DOHH2 (cell line): ENCODE data around the gene ATXN7.

Experiments
- H3F3A ChIP-seq: fragments of 200-600 bp; sonication (generic), shearing (Covaris generic); 2 replicates; pipeline ENCODE4 v1.6.0; 2016; ENCODE audit warnings: antibody characterized with exemption, mild to moderate bottlenecking; ENCODE audit not compliant: control insufficient read depth, insufficient read depth
- H3K27ac ChIP-seq: fragments of 200-600 bp; sonication (generic); 2 replicates; pipeline ENCODE4 v1.5.1; 2014; ENCODE audit warnings: low read depth, mild to moderate bottlenecking, low read length, moderate library complexity
- H3K27me3 ChIP-seq: fragments of 200-600 bp; sonication (generic); 2 replicates; pipeline ENCODE4 v1.6.1; 2014; ENCODE audit warnings: mild to moderate bottlenecking, low read length, mixed read lengths; ENCODE audit not compliant: control insufficient read depth
- H3K36me3 ChIP-seq: fragments of 200-600 bp; sonication (generic); 2 replicates; pipeline ENCODE4 v1.6.1; 2014; ENCODE audit warnings: mild to moderate bottlenecking, low read length, moderate library complexity, mixed read lengths; ENCODE audit not compliant: control insufficient read depth
- H3K4me1 ChIP-seq: fragments of 200-600 bp; sonication (generic); 2 replicates; pipeline ENCODE4 v1.6.1; 2014; ENCODE audit warnings: mild to moderate bottlenecking, low read length, mixed read lengths; ENCODE audit not compliant: control insufficient read depth
- H3K4me2 ChIP-seq: fragments of 200-600 bp; sonication (generic); 2 replicates; pipeline ENCODE4 v1.6.0; 2014; ENCODE audit warnings: mild to moderate bottlenecking, low read length, moderate library complexity
- H3K4me3 ChIP-seq: fragments of 200-600 bp; sonication (generic); 2 replicates; pipeline ENCODE4 v1.5.1; 2014; ENCODE audit warnings: mild to moderate bottlenecking, low read length, mixed read lengths
- H3K79me2 ChIP-seq: fragments of 200-600 bp; sonication (generic); 2 replicates; pipeline ENCODE4 v1.6.1; 2014; ENCODE audit warnings: mild to moderate bottlenecking, low read length, mixed read lengths; ENCODE audit not compliant: control insufficient read depth
- H3K9me2 ChIP-seq: fragments of 200-600 bp; sonication (generic); replicated peaks from 2 replicates; pipeline ENCODE4 v1.6.1; 2014; ENCODE audit warnings: mild to moderate bottlenecking, low read length, mixed read lengths; ENCODE audit not compliant: control insufficient read depth
- H3K9me3 ChIP-seq: fragments of 200-600 bp; sonication (generic); 2 replicates; pipeline ENCODE4 v1.6.1; 2014; ENCODE audit warnings: antibody characterized with exemption, low read length, mixed read lengths; ENCODE audit not compliant: control insufficient read depth, insufficient read depth
- H4K20me1 ChIP-seq: fragments of 200-600 bp; sonication (generic); 2 replicates; pipeline ENCODE4 v1.6.0; 2014; ENCODE audit warnings: low read depth, mild to moderate bottlenecking, antibody characterized with exemption, low read length, moderate library complexity; ENCODE audit not compliant: control insufficient read depth, insufficient read depth
- EZH2phosphoT487 ChIP-seq: fragments of 200-600 bp; sonication (generic); IDR thresholded peaks from 2 replicates; pipeline ENCODE4 v1.6.1; 2017; ENCODE audit warnings: borderline replicate concordance, mild to moderate bottlenecking, antibody characterized with exemption, low read length, moderate library complexity, mixed read lengths
- TF ChIP-seq, protein P1 (sequence below): fragments of 200-600 bp; sonication (generic); IDR thresholded peaks from one replicate; pipeline ENCODE4 v1.5.1; 2014; ENCODE audit warnings: antibody characterized with exemption, mild to moderate bottlenecking, low read depth, low read length; ENCODE audit not compliant: poor library complexity, severe bottlenecking

Gene ATXN7

DNA sequence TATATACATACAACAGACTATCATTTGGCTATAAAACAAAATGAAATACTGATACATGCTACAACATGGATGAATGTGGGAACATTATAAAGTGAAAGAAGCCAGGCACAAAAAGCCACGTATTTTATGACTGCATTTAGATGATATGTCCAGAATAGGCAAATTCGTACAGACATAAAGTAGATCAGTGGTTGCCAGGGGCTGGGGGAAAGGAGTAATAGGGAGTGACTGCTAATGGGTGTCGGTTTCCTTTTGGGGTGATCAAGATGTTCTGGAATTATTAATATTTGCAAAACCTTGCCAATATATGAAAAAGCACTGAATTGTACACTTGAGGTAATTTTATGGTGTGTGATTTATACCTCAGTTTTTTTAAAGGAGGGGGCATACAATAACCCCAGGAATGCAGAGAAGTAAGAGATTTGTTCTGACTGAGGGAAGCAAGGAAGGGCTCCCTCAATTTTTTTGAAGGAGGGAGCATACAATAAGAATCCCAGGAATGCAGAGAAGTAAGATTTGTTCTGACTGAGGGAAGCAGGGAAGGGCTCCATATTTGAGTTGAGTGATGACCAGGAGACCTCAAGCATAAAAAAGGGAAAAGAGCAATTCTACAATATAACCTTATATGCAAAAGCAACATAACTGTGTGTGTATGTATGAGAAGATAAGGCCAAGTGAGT lies 153.4 kb downstream of the ATXN7 start:
- no peaks in the 10 kb centered on the region for H4K20me1 ChIP-seq
- TF ChIP-seq, protein P1, sequence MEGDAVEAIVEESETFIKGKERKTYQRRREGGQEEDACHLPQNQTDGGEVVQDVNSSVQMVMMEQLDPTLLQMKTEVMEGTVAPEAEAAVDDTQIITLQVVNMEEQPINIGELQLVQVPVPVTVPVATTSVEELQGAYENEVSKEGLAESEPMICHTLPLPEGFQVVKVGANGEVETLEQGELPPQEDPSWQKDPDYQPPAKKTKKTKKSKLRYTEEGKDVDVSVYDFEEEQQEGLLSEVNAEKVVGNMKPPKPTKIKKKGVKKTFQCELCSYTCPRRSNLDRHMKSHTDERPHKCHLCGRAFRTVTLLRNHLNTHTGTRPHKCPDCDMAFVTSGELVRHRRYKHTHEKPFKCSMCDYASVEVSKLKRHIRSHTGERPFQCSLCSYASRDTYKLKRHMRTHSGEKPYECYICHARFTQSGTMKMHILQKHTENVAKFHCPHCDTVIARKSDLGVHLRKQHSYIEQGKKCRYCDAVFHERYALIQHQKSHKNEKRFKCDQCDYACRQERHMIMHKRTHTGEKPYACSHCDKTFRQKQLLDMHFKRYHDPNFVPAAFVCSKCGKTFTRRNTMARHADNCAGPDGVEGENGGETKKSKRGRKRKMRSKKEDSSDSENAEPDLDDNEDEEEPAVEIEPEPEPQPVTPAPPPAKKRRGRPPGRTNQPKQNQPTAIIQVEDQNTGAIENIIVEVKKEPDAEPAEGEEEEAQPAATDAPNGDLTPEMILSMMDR = no peak
- TF ChIP-seq EZH2phosphoT487 = no peak
- peaks cover 92% of the 10 kb centered on the region for H3K36me3 ChIP-seq
- H3K79me2 ChIP-seq = peaks cover 60% of the 10 kb centered on the region
- H3F3A ChIP-seq = peaks cover 8% of the 10 kb centered on the region; the same call in 1 of the 2 replicates
- H3K27ac ChIP-seq = no peak overlapping the region
- H3K4me1 ChIP-seq = peaks cover 16% of the 10 kb centered on the region
- no peaks in the 10 kb centered on the region for H3K9me3 ChIP-seq
- no peaks in the 10 kb centered on the region for H3K27me3 ChIP-seq
- H3K4me2 ChIP-seq = no peak overlapping the region
- no peaks in the 10 kb centered on the region for H3K9me2 ChIP-seq
- H3K4me3 ChIP-seq = no peak overlapping the region

DNA sequence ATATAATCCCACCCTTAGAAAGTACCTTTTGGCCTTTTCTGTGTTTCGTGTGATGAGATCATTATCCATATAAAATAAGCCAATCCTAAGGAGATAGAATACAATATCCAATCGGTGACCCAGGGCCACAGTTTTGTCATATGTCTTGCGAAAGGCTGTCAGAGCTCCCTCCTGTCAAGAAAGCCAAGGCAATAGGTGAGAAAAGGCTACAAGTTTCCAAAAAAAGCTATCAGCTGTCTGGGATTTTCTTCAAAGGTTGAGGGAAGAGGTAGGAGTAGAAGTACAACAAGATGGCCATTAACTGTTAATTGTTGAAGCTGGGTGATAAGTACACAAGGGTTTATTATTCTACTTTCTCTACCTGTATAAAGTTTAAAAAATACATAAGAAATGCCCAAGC lies 155.6 kb downstream of the ATXN7 start:
- H3K4me2 ChIP-seq = no peak overlapping the region
- peaks cover 26% of the 10 kb centered on the region for H3K4me1 ChIP-seq
- H3K79me2 ChIP-seq = peaks cover 65% of the 10 kb centered on the region
- TF ChIP-seq EZH2phosphoT487 = no peak
- TF ChIP-seq, protein P1 = no peak
- peaks cover 79% of the 10 kb centered on the region for H3K36me3 ChIP-seq
- no peak overlapping the region for H3K4me3 ChIP-seq
- H3K27me3 ChIP-seq = no peaks in the 10 kb centered on the region
- no peaks in the 10 kb centered on the region for H3K9me3 ChIP-seq
- H3K27ac ChIP-seq = no peak overlapping the region
- no peaks in the 10 kb centered on the region for H3K9me2 ChIP-seq
- peaks cover 8% of the 10 kb centered on the region; the same call in 1 of the 2 replicates for H3F3A ChIP-seq
- peaks cover 4% of the 10 kb centered on the region; the same call in 1 of the 2 replicates for H4K20me1 ChIP-seq

DNA sequence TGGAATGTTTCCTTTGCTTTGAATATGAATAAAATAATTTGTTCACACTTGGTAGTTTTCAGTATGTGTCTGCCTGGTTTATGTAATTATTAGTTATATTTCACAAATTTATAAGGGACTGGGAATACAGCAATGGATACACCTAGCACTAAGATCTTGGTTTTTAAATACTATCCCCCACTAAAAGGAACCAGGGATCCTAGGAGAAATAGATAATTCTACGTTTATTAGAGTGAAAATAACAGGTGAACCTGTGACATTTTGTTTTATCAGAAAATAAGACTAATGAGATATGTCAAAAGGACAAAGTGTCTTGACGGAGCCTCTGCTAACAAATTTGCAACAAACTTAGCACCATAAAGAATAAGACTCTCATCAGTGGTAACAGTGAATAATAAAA lies 156.2 kb downstream of the ATXN7 start:
- Histone ChIP-seq H4K20me1 (peaks cover 4% of the 10 kb centered on the region; the same call in 1 of the 2 replicates), H3K36me3 (peaks cover 73% of the 10 kb centered on the region), H3K9me3 (no peaks in the 10 kb centered on the region), H3K4me3 (no peak overlapping the region), H3K27me3 (no peaks in the 10 kb centered on the region), H3K4me2 (no peak overlapping the region), H3F3A (peaks cover 8% of the 10 kb centered on the region; the same call in 1 of the 2 replicates), H3K9me2 (no peaks in the 10 kb centered on the region), H3K27ac (no peak overlapping the region), H3K79me2 (peaks cover 59% of the 10 kb centered on the region), H3K4me1 (peaks cover 26% of the 10 kb centered on the region)
- TF ChIP-seq, protein P1 = no peak
- no peak for TF ChIP-seq EZH2phosphoT487
